Measurements from ENCODE around the gene DIPK1C.

DNA sequence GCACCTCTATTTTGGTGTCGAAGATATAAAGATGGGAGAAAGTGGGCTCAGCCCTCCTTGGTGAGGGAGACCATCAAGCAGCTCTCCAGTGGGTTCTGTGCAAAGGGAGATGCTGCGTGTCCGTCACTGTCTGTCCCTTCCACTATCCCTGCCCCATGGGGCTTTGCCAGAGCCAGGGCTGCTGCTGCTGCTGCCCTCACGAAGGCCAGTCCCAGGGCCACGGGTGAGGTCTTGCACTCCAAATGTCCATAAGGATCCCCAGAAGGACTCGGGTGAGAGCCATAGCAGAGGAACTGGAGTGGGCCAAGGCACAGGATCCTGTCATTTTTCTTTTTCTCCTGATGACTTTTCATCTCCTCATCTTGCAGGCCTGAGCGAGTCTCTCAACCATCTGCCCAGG is 3.7 kb upstream of the DIPK1C start:
- no peak for TF ChIP-seq CTCF (IDR thresholded peaks at IDR 0.05)
- TF ChIP-seq POLR2A (IDR thresholded peaks at IDR 0.05), result no peak
- TF ChIP-seq EP300 (IDR thresholded peaks at IDR 0.05), result no peak

All from tibial nerve (tissue), 4 donors.